GM19351 (cell line): ENCODE data around the gene SELENOW.
"Not testable (repeated sequence)": the region's sequence is repeated elsewhere in the genome, so short reads cannot be mapped to it uniquely, and the experiment has no call there.

Source experiments
- ATAC-seq: cut with Tn5 transposase; IDR thresholded peaks from one replicate; pipeline ENCODE4 v1.9.1; 2021; ENCODE audit warnings: mild to moderate bottlenecking, moderate library complexity; ENCODE audit not compliant: unreplicated experiment

Gene SELENOW

DNA sequence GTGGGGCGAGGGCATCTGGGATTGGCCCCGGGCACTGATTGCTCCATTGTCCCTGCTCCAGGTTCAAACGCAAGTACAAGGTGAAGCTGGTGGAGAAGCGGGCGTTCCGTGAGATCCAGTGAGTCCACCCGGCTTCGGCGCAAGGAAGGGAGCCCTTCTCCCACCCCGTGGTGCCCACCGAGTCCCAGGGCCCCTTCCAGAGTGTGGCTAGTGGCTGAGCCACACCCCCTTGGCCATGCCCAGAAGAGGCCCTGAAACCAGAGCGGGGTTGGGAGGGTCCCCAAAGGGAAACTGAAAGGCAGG is 21.9 kb upstream of the SELENOW start:
- ATAC-seq: no peak

DNA sequence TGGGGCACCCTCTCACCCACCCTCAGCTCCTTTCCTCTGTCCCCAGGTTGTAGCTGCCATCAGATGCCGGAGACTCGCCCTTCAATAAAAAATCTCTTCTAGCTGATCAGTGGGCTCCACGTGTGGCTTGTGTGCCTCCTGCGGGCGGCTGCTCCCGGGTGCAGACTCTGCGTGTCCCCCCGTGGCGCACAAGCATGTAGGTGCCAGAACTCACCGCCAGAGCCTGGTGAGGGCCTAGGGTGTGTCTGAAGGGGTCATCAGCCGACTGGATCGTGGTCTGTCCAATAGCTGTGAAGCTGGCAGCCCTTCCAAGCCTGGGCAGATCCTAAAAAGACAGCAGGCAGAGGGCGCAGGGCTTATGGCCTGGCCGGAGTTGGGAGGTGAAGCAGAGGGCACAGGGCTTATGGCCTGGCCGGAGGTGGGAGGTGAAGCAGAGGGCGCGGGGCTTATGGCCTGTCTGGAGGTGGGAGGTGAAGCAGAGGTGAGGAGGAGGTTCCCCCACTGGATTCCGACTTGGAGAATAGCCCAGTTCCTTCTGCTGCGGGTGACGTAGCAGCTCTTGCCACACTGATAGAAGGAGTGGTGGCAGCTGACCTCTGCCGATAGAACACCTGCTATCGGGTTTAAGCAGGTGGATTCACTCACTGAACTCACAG is 21.4 kb upstream of the SELENOW start:
- no peak for ATAC-seq

DNA sequence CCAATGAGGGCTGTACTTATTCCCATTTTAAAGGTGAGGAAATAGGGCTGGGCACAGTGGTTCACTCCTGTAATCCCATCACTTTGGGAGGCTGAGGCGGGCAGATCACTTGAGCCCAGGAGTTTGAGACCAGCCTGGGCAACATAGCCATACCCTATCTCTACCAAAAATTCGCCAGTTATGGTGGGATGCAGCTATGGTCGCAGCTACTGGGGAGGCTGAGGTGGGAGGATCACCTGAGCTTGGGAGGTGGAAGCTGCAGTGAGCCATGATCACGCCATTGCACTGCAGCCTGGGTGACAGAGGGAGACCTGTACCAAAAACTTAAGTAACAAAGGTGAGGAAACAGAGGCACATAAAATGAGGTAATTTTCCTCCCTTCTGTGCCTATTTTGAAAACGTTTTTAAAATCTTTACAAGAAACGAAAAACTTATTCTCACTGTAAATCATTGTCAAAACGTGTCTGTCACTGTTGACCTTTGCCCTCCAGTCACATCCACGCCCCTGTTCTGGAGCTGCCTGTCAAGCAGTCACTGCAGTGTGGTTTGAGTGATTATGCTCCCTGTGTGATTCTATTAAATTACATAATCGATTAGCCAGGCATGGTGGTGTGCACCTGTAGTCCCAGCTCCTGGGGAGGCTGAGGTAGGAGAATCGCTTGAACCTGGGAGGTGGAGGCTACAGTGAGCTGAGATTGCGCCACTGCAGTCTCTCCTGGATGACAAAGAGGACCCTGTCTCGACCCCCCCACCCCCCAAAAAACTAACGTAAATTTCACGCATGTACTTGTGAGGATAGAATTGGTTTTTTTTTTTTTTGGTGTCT is 20.7 kb upstream of the SELENOW start:
- ATAC-seq: no peak

DNA sequence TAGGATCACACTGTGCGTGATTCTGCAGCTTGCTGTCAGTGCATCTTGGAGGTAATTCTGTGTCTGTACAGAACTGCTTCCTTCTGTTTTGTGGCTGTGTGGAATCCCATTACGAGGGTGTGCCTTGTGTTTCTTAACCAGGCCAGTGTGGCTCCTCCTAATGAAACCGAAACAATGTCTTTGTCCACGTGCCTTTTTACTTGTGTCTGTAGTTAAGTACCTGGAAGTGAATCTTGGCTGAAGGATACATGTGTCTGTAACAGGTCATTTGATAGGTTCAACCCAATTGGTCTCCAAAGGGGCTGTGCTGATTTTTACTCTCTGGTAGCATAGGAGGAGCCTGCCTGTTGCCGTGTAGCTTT is 20.1 kb upstream of the SELENOW start:
- ATAC-seq: no peak

DNA sequence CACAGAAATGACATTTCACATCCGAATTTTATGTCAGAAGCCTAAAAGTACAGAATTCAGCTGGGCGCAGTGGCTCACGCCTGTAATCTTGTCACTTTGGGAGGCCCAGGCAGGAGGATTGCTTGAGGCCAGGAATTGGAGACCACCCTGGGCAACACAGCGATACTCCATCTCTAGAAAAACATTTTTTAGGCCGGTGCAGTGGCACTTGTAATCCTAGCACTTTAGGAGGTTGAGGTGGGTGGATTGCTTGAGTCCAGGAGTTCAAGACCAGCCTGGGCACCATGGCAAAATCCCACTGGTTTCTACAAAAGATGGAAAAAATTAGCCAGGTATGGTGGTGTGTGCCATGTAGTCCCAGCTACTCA is 17.9 kb upstream of the SELENOW start:
- no peak for ATAC-seq

DNA sequence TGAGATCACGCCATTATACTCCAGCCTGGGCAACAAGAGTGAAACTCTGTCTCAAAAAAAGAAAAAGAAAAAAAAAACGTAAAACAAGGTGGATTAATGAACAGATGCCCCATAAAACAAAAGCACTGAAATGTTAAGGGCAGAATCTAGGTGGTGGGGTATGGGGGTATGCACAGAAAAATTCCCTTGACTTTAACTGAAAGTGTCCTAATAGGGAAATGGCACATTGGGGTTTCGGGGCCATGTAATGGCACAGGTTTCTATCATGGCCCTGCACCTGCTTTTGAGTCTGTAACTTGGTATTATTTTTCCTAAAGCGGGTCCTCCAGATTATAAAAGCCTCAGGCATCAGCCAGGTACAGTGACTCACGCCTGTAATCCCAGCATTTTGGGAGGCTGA is 16.9 kb upstream of the SELENOW start:
- no peak for ATAC-seq

DNA sequence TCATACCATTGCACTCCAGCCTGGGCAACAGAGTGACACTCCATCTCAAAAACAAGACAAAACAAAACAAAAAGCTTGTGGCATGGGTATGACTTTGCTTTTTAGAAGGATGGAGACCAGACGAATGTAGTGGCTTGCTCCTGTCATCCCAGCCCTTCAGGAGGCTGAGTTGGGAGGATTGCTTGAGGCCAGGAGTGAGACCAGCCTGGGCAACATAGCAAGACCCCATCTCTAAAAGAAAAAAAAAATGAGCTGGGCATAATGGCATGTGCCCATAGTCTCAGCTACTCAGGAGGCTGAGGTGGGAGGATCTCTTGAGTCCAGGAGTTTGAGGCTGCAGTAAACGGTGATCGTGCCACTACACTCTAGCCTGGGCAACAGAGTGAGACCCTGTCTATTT is 16.4 kb upstream of the SELENOW start:
- no peak for ATAC-seq

DNA sequence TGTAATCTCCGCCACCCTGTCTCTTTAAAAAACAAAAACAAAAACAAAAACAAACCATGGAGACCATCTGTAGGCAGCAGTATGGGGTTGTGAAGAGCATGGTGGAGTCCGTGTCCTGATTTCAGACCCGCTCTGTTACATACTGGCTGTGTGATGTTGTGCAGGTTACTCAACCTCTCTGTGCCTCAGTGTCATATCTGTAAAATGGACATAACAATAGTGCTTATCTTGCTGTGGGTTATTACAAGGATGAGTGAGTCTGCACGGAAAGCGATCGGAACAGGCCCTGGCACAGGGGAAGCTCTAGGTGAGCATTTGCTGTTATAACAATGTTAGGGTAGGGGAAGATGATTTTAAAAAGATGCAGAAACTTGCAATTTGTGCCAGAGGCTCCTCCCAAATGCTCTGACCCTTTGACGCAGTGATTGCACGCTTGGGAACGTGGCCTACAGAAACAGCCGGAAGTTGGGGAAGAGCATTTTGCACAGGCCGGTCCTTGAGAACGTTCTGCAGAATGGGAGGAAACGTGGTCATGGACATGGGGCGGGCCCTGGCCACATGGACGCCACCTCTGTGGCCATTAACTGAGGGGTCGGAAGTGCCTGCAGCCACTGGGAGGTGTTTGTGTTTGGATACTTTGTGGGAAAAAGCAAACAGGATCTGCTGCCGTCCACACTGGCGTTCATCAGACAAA is 15.7 kb upstream of the SELENOW start:
- no peak for ATAC-seq

DNA sequence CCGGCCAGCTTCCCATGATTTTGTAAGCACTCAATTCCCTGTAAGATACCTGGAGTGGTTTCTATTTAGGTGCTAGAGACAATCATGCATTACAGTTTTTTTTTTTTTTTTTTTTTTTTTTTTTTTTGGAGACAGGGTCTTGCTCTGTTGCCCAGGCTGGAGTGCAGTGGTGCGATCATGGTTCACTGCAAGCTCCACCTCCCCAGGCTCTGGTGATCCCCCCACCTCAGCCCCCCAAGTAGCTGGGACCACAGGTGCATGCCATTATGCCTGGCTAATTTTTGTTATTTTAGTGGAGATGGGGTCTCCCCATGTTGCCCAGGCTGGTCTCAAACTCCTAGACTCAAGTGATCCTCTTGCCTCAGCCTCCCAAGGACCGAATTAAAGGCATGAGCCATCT is 13.8 kb upstream of the SELENOW start:
- ATAC-seq: not testable (repeated sequence)

DNA sequence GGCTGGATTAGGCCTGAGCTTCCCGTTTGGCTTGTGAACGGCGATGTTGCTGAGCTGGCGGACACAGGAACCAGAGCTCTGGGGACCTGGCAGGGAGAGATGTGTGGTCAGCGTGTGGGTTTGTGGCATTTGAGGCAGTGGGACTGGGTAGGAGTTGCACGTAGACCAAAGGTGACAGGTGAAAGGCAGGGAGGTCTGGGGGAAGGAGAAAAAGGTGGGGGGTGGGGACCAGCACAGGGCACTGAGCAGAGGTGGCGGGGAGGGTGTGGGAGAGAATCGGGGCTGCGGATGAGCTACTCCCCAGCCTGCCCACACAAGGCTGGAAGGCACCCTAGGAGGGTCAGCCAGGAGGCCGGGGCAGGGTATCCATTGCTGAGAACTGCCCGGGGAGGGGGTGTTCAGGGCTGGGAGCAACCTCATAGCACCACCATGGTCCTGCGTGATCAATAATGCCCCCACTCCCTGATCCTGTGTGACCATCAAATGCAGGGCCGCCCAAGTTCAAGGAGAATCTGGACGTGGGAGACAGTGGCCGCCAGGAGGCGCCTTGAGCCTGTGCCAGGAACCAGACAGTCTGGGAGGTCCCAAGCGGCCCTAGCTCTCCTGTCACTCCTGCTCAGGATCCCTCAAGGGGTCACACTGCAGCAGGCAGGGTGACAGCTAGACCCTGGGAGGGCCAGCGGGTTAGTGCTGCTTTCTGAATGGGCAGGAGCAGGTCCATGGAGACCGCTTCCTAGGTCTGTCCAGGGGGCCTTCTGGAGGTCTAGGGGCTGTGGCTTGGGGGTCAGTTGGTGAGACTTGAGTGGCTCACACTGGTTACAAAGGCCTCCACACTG is 12.8 kb upstream of the SELENOW start:
- ATAC-seq: no peak

DNA sequence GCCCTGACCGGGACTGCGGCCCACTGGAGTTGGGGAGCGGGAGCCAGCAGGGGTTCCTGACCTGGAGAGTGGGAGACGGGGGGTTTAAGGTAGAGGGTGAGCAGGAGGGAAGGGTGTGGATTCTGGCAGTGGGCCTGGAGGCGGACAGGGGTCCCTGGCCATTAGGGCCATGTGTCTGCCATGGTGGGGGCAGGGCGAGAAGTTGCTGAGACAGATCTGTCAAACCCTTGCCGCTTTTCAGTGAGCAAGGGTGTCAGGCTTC is 12.2 kb upstream of the SELENOW start:
- no peak for ATAC-seq

DNA sequence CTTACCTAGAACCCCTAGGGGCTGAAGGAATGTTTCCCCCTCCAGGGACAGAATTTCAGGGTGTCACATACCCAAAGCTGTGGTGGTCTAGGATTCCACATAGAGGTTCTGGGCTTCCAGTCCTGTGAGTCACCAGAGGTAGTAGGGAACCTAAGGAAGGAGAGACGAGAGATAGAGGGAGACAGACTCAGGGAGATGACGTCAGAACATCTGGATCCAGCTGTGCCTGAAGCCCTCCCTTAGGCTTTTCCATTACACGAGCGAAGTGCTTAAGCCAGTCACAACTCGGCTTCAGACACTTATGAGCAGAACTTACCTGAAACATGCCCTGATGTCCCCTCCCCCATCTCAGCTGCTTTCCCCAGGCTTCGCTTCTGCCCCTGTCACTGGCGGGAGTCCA is 11.8 kb upstream of the SELENOW start:
- ATAC-seq: no peak

DNA sequence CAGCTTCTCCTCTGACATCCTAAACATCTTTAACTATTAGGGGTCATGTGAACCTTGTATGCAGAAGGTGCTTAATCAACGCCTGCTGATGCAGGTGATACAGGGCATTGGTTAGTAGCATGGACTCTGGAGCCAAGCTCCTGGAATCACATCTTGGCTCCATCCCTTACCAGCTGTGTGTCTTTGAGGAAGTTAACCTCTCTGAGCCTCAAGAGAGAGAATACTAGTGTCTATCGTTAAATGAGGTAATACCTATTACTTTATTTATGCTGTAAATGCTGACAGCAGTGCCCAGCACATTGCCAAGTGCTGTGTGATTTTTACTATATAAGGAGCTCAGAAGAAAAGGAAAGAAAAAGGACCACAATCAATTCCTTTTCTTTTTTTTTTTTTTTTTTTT is 11.2 kb upstream of the SELENOW start:
- no peak for ATAC-seq

DNA sequence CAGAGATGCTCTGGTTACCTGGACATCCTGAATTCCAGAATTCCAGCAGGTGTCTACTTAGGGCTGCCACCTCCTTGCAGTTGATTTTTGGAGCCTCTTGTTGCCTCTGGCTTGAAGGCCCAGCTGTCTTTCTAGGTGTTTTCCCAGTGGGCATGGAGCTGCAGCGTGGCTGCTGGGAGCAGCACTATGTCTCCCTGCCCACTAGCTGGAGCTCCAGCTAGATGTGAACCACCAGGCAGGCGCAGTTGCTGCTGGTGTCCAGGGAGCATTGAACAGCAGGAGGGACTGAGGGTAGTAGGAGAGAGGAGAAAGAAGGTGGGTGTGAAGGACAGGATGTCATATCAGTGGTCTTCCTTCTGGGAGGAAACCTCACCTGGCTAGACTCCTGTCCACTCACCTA is 9.9 kb upstream of the SELENOW start:
- ATAC-seq: no peak

DNA sequence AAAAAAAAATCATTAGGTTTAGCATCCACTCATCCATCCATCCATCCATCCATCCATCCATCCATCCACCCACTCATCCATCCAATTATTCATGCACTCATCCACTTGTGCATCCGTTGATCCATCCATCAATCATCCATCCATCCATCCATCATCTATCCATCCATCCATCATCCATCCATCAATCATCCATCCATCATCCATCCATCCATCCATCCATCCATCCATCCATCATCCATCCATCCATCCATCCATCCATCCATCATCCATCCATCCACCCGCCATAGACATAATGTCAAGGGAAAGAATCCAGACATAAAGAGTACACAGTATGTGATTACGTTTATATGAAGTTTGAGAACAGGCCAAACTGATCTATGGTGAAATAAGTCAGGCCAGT is 9.0 kb upstream of the SELENOW start:
- ATAC-seq: no peak

DNA sequence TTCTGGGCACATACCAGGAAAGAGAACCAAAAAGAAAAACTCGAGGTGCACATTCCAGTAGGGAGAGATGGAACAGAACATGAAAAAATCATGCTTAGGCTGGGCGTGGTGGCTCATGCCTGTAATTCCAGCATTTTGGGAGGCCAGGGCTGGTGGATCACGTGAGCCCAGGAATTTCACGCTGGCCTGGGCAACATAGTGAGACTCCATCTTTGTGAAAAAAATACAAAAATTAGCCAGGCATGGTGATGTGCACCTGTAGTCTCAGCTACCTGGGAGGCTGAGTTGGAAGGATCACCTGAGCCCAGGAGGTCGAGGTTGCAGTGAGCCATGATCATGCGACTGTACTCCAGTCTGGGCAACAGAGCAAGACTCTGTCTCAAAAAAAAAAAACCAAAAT is 7.2 kb upstream of the SELENOW start:
- ATAC-seq: not testable (repeated sequence)

DNA sequence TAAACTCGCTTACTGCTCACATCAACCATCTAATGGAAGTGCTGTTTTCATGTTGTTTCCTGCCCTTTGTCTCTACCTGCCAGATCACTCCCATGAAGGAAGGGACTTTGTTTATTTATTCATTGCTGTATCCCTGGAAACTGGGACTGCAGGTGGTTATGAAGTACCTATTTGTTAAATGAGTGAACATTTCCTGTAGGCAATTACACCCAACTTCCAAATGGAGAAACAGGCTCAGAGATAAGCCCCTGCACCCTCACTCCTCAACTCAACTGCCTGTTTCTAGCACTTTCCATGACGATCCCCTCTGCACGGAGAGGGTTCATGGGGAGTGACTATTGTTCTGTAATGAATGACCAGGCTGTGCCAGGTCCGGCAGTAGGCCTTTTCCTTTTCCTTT is 1.9 kb upstream of the SELENOW start:
- ATAC-seq: no peak

DNA sequence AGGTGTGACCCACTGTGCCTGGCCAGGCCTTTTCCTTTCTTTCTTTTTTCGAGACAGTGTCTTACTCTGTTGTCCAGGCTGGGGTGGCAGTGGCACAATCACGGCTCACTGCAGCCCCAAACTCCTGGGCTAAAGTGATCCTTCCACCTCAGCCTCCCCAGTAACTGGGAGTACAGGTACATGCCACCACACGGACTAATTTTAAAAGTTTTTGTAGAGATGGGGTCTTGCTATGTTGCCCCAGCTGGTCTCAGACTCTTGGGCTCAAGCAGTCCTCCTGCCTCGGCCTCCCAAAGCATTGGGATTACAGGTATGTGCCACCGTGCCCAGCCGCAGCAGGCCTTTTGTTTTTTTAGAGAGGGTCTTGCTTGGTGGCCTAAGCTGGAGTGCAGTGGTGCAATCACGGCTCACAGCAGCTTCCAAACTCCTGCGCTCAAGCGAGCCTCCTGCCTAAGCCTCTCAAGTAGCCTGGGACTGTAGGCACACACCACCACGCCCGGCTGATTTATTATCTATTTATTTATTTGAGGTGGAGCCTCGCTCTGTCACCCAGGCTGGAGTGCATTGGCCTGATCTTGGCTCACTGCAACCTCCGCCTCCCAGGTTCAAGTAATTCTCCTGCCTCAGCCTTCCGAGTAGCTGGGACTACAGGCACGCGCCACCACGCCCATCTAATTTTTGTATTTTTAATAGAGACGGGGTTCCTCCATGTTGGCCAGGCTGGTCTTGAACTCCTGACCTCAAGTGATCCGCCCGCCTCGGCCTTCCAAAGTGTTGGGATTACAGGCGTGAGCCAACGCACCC is 1.1 kb upstream of the SELENOW start:
- ATAC-seq: not testable (repeated sequence)

DNA sequence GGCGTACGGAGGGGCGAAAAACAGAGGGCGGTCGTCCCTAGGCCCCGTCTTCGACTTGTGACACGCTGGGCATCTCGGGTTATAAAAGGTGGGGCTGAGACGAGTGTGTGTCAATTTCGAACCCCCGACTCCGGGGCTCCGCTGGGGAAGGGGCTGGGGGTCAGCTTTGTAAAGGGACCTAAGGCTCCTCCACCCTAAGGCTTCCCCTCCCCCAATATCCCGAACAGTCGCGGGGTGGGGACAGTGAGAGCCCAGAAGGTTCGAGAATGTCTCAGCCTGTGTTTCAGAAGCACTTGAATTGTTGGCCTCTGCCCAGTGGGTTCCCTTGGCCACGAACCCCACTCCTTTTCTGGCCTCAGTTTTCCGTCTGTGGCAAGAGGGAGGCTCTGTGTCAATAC is 450 bp downstream of the SELENOW start:
- ATAC-seq: no peak

DNA sequence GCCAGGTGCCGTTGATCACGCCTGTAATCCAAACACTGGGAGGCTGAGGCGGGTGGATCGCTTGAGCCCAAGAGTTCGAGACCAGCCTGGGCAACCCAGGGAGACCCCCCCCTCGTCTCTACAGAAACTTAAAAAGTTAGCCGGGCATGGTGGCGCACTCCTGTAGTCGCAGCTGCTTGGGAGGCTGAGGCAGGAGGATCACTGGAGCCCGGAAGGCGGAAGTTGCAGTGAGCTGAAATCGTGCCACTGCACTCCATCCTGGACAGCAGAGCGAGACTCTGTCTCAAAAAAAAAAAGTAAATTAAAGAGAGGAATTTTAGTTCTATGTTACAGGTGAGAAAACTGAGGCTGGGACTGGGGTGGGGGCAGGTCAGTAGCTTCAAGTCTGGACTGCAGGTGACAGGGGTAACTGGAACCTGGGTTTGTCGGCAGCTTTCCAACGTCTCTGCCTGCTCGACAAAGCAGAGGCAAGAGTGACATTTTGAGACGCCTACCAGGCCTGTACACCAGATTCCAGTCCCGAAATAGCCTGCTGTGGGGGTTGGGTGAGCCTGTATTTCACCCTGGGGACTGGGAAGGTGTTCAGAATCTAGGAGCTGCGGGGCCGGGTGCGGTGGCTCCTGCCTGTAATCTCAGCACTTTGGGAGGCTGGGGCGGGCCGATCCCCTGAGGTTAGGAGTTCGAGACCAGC is 1.2 kb downstream of the SELENOW start:
- ATAC-seq: no peak

DNA sequence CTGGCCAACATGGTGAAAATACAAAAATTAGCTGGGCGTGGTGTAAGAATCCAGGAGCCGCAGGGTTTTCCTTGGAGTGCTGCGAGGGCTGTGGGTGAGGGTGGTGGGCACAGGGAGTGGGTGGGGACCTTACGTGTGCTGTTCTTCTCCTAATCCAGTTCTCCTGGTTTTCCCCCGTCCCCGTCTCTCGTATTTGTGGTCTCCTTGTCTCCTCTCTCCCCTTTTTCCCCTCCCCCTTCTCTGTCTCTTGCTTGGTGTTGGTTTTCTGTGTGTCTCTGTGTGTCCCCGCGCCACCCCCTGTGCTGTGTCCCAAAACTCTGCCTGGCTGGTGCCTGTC is 1.7 kb downstream of the SELENOW start:
- ATAC-seq: no peak
